Measurements from ENCODE around the gene IRF2.

IRF2 gene

GRCh38 chr4:184433258-184433892, 41.0 kb downstream of the IRF2 start:
- FAIRE-seq (no peak), DNase-seq (ENCODE audit: insufficient read length, low spot score) (no peak)

GRCh38 chr4:184432127-184432922, 42.0 kb downstream of the IRF2 start:
- no peak for FAIRE-seq
- DNase-seq (ENCODE audit: insufficient read length, low spot score), result no peak

- DNase-seq (ENCODE audit: insufficient read length, low spot score) (no peak), FAIRE-seq (no peak)
Measured at GRCh38 chr4:184430163-184430562, 44.2 kb downstream of the IRF2 start.

- DNase-seq (ENCODE audit: insufficient read length, low spot score) (no peak), FAIRE-seq (no peak)
Measured at GRCh38 chr4:184428787-184429186, 45.6 kb downstream of the IRF2 start.

- FAIRE-seq, result no peak
- no peak for DNase-seq (ENCODE audit: insufficient read length, low spot score)
Measured at GRCh38 chr4:184427687-184428086, 46.7 kb downstream of the IRF2 start.

GRCh38 chr4:184427093-184427492, 47.3 kb downstream of the IRF2 start:
- FAIRE-seq, result no peak
- no peak for DNase-seq (ENCODE audit: insufficient read length, low spot score)

GRCh38 chr4:184424993-184425758, 49.2 kb downstream of the IRF2 start:
- FAIRE-seq (no peak), DNase-seq (ENCODE audit: insufficient read length, low spot score) (no peak)

- FAIRE-seq (no peak), DNase-seq (ENCODE audit: insufficient read length, low spot score) (no peak)
Measured at GRCh38 chr4:184424279-184424678, 50.1 kb downstream of the IRF2 start.

- DNase-seq (ENCODE audit: insufficient read length, low spot score) (no peak), FAIRE-seq (peak; percentile 20)
Measured at GRCh38 chr4:184423003-184423686, 51.2 kb downstream of the IRF2 start.

GRCh38 chr4:184422378-184422777, 52.0 kb downstream of the IRF2 start:
- DNase-seq (ENCODE audit: insufficient read length, low spot score) (no peak), FAIRE-seq (no peak)

- FAIRE-seq, result no peak
Measured at GRCh38 chr4:184421533-184422155, 52.7 kb downstream of the IRF2 start.

GRCh38 chr4:184420881-184421416, 53.4 kb downstream of the IRF2 start:
- FAIRE-seq (no peak), DNase-seq (ENCODE audit: insufficient read length, low spot score) (no peak)

More at GRCh38 chr4:184421533-184422155, 52.7 kb downstream of the IRF2 start:
- DNase-seq (ENCODE audit: insufficient read length, low spot score), result no peak

- FAIRE-seq, result no peak
Measured at GRCh38 chr4:184420402-184420801, 53.9 kb downstream of the IRF2 start.

GRCh38 chr4:184419976-184420375, 54.4 kb downstream of the IRF2 start:
- FAIRE-seq, result no peak
- DNase-seq (ENCODE audit: insufficient read length, low spot score), result no peak

More at GRCh38 chr4:184420402-184420801, 53.9 kb downstream of the IRF2 start:
- DNase-seq (ENCODE audit: insufficient read length, low spot score), result no peak

- no peak for FAIRE-seq
Measured at GRCh38 chr4:184417802-184418511, 56.4 kb downstream of the IRF2 start.

GRCh38 chr4:184416913-184417734, 57.2 kb downstream of the IRF2 start:
- DNase-seq (ENCODE audit: insufficient read length, low spot score) (no peak), FAIRE-seq (no peak)

More at GRCh38 chr4:184417802-184418511, 56.4 kb downstream of the IRF2 start:
- DNase-seq (ENCODE audit: insufficient read length, low spot score), result peak; percentile 83

- FAIRE-seq (no peak), DNase-seq (ENCODE audit: insufficient read length, low spot score) (no peak)
Measured at GRCh38 chr4:184415071-184415470, 59.3 kb downstream of the IRF2 start.

GRCh38 chr4:184413261-184414046, 60.9 kb downstream of the IRF2 start:
- FAIRE-seq, result no peak
- no peak for DNase-seq (ENCODE audit: insufficient read length, low spot score)
